ENCODE measurements around the gene ESPL1. TPM values are rescaled to one million over a fixed set of nuclear protein-coding genes. Genes with fewer than 3 reads are reported as not detected.

ESPL1 gene
- total RNA-seq, 1 donor from 2014 or later = 75.1 TPM

GRCh38 chr12:53230108-53230845 lies 37.8 kb upstream of the ESPL1 start:
- intact Hi-C loops (cut with micrococcal nuclease) = no loop called here

DNA sequence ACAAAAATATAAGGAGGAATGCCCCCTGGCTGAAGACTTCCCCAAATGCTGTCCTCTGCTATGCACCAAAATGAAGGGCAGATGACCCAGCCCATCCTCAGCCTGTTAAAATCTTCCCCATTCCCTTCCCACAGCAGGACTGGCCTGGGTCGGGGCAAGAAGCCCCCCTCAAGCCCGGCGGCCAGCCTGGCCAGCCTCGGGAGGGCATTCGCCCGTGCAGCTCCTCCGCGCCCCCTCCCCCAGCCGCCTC lies 36.5 kb upstream of the ESPL1 start:
- intact Hi-C loops (cut with micrococcal nuclease) = no loop called here

- intact Hi-C loops (cut with micrococcal nuclease) = loop anchor here (1.0 kb wide), 1 partner anchor 12 kb away; no protein-coding TSS in a partner anchor
These were observed 36.0 kb upstream of the ESPL1 start, which contains the start of gene RARG for GRCh38 chr12:53231921-53232645. Gene RARG (minus strand): TSS chr12:53232209. CDS start chr12:53227545, 4,664 bp downstream.

DNA sequence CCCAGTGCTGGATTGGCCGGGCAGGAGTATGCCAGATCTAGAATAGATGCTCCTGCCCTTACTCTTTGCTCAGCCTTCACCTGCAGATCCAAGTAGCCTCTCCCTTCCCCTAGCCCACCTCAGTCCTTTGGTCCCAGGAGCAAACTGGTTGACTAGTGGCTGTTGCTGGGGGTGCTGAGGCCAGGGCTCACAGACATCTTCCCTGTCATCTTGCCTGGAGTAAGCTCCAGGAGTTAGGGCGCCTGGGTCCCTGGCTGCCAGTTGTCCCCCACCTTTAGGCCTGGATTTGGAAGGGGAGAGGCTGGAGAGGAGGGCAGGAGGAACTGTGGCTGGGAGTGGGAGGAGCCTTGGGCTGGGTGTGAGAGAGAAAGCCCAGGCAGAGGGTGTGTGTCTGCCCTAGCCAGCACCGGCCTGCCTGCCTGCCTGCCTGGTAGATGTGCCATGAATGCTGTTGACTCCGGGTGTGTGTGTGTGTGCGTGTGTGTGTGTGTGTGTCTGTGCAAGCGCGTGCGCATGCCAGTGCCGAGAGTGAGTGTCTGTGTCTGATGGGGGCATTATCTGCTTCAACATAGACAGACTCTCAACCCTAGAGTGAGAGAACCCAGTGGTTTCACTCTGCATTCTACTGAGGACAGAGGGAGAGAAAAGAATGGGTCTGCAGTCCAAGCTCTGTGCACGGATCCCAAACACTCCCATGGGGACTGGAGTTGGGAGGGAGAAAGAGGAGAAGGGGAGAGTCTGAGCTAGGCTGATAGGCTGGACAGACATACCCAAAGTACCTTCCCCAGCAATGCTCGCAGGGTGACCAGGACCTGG lies 35.2 kb upstream of the ESPL1 start:
- intact Hi-C loops (cut with micrococcal nuclease) = loop anchor here (1.0 kb wide), 1 partner anchor 13 kb away; no protein-coding TSS in a partner anchor

- intact Hi-C loops (cut with micrococcal nuclease) = no loop called here
These were observed 34.4 kb upstream of the ESPL1 start for GRCh38 chr12:53233671-53234121.

- intact Hi-C loops (cut with micrococcal nuclease) = no loop called here
These were observed 33.7 kb upstream of the ESPL1 start for GRCh38 chr12:53234271-53234914.

DNA sequence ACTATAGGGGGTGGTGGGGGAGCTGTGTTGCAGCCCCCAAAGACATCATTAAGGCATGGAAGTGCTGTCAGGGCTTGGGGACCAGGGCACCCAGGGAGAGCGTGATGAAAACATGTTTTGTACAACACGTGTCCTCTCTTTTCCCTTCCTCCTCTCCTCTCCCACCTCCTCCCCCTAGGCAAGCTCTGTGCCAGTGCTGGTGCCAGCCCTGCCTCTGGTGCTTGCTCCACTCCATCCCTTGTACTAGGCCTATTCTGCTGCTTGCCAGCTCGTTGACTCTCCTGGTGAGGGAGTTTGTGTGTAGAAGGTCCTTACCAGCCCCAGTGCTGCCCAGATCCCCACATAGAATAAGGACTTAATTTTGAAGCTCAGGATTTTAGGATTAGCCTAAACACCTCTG lies 32.9 kb upstream of the ESPL1 start:
- intact Hi-C loops (cut with micrococcal nuclease) = no loop called here

- intact Hi-C loops (cut with micrococcal nuclease) = no loop called here
These were observed 32.2 kb upstream of the ESPL1 start for GRCh38 chr12:53235742-53236442.

DNA sequence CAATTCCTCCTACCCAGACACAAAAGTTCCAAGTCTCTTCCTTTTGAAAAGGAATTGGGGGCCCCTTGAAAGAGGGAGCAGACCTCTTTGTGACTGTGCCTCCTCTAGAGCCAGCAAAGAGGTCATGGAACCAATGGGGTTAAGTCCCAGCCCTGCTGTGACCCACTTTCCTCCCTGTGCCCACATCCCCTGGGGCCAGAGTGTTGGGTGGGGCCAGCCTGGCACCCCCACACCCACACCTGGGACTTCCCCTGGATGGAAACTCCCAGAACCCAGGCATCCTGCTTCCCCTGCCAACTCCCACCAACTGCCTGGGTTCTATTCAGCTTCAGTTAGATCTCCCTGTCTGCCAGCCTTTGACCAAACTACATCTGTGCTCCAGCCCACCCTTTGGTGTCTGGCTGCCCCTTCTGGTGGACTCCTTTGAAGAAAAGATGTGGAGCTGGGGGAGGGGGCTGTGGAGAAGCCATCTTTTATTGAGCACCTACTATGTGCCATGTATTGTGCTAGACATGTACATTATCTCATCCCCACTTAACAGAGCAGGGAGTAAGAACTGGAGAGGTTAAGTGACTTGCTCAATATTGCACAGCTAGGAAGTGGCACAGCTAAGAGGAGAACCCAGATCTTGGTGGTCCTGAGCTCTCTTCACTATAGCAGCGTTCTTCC lies 31.5 kb upstream of the ESPL1 start:
- intact Hi-C loops (cut with micrococcal nuclease) = no loop called here

GRCh38 chr12:53239643-53240258 lies 28.3 kb upstream of the ESPL1 start:
- intact Hi-C loops (cut with micrococcal nuclease) = no loop called here

DNA sequence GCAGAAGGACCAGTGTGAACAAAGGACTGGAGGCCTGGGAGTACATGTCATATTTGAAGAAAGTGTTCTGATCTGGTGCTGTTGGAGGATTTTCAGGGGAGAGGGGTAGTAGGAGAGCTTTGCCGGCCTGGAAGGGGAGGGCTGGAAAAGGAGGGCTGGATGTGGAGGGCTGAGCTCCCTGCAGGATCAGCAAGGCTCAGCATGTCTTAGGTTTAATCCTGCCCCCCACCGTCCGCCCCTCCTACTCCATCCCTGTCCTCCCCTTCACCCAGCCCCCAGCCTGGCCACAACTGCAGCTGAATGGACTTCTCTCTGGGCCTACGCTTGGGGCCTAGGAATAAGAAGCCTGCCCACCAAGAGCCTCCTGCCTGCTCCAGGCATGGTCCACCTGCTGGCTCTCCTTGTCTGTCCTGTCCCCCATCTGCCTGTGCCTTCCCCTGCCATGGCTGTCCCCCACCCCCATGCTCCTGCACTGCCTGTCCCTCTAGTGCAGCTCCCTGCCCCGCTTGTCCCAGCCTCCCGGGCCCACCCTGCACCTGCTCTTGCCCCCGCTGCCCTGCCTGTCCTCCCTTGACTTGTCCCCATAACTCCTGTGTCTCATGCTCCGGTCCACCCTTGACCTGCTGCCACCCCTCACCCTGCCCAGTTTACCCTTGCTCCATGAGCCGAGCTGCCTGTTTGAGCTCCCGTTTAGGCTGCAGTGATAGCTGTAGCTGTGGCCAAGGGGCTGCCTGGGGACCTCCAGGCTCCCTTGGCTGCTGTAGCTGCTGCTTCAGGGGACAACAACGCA lies 26.3 kb upstream of the ESPL1 start:
- intact Hi-C loops (cut with micrococcal nuclease) = no loop called here

DNA sequence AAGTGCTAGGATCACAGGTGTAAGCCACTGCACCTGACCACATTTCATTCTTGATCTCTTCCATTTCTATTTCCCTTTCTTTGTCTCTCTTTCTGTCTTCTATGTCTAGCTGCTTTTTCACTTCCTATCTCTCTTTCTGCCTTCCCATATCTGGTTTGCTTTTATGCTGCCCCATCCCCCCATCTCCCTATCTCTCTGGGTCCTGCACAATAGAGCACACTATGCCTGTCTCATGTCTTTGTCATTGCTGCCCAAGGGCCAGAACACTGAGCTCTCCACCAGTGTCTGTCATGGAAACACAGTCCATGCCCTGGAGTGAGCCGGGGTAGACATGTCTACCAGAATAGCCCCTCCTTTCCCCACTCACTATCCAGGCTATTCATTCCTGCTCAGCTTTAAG lies 23.8 kb upstream of the ESPL1 start:
- intact Hi-C loops (cut with micrococcal nuclease) = no loop called here

DNA sequence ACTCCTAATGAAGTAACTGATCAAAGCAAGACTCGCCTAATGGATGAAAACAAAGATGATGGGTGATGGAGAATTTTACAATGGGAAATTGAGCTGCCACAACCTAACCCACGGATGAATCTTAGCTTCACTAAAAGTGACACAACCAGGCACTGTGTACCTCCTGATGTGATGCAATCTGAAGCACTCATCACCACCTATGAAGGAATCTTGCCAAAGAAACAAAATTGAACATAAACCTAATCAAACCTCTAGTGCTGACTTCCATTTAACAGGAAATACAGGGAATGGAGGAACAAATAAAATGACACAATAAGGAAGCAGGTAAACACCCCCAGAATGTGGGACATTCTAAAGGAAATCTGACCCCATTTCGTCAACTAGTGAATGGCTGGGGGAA lies 22.8 kb upstream of the ESPL1 start:
- intact Hi-C loops (cut with micrococcal nuclease) = no loop called here

GRCh38 chr12:53251477-53252348 lies 16.4 kb upstream of the ESPL1 start:
- intact Hi-C loops (cut with micrococcal nuclease) = loop anchor here (1.0 to 5.0 kb wide), 4 partner anchors 17 to 46 kb away; partner anchors contain the start of genes ESPL1, MYG1 and PFDN5

- intact Hi-C loops (cut with micrococcal nuclease) = loop anchor here (2.0 to 5.0 kb wide), 2 partner anchors 16 to 45 kb away; partner anchors contain the start of genes ESPL1, MYG1 and PFDN5
These were observed 15.7 kb upstream of the ESPL1 start for GRCh38 chr12:53252349-53252916.

GRCh38 chr12:53253298-53253697 lies 14.8 kb upstream of the ESPL1 start:
- intact Hi-C loops (cut with micrococcal nuclease) = loop anchor here (2.0 to 5.0 kb wide), 2 partner anchors 16 to 44 kb away; partner anchors contain the start of genes ESPL1, MYG1 and PFDN5

DNA sequence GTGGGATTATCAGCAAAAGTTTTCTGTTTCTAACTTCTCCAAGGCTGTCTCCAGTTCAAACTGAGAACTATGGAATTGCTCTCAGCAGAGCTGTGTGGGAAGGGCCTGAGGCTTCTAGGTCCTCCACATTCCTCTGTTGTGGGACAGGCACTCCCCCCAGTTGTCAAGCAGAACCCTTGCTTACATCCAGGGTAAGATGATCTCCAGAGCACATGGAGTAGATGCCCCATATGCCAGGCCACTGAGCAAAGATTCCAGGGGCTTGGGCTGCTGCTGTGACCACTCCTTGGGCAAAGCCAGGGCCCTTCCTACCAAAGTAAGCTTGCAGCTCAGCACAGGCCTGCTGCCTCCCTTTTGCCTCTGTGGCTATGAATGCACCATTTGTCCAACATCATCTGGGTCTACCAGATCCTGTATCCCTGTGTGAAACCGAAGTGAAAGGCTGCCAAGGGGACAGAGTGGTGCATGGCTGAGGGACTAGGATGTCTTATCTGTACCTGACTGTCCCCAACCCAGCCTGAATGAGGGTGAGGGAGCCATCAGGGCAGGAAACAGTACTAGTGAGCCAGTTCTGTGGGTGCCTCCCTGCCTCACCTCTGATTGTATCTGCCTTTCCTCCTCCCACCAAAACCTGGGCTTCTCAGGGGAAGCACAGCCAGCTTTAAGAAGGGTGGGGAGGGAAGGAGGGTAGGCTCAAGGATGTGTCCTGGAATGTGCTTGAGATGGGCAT lies 13.1 kb upstream of the ESPL1 start:
- intact Hi-C loops (cut with micrococcal nuclease) = loop anchor here (5.0 kb wide), 1 partner anchor 42 kb away; the partner anchor contains the start of genes MYG1 and PFDN5
